Endothelial cell of umbilical vein (primary cell): ENCODE results near the gene GRM4. TPM values are rescaled to one million over a fixed set of nuclear protein-coding genes. Genes with fewer than 3 reads are reported as not detected.

Source experiments
- BruUV-seq: library from RNA; stranded (reverse); fragments of 400-500 nt; replicated peaks from 2 replicates; lab custom pipeline; 2021; lab: Mats Ljungman, UMichigan
- CTCF ChIA-PET: fragments of 300-600, 350-600 bp; sonication (Branson Sonifier 250); formaldehyde crosslinking; loops from one replicate; lab custom pipeline; 2021; ENCODE audit warnings: antibody characterized with exemption, inconsistent platforms; lab: Charles Lee
- POLR2A ChIA-PET: fragments of 300-600, 350-600 bp; sonication (Branson Sonifier 250); formaldehyde crosslinking; loops from one replicate; lab custom pipeline; 2021; ENCODE audit warnings: antibody characterized with exemption, inconsistent platforms; lab: Charles Lee
- DNase-seq: peaks from one replicate; pipeline ENCODE4 v3.0.0-alpha.2; 2011; ENCODE audit warnings: low read depth, low spot score
- FAIRE-seq: peaks from 2 replicates; lab custom pipeline; 2011; peaks lifted over from hg19 to GRCh38; lab: Jason Lieb, UNC
- H2AFZ ChIP-seq: 2 replicates; pipeline ENCODE4 v1.6.0; 2012; ENCODE audit warnings: low read depth, low read length, control low read depth, inconsistent platforms
- H3K27ac ChIP-seq: 2 replicates; pipeline ENCODE4 v1.5.1; 2011; ENCODE audit warnings: low read depth, mild to moderate bottlenecking, control low read depth, low read length, moderate library complexity; ENCODE audit not compliant: insufficient read depth
- H3K27me3 ChIP-seq, 2 experiments: 2 replicates each; pipeline versions ENCODE4 v1.6.0 to v1.6.1; 2011; ENCODE audit warnings: low read length in 2 of 2, mixed read lengths in 1 of 2; ENCODE audit not compliant: control insufficient read depth in 2 of 2, insufficient read depth in 2 of 2
- H3K36me3 ChIP-seq, 2 experiments: 2 replicates in 1 of 2; 3 replicates in 1 of 2; pipeline ENCODE4 v1.5.1; 2011; ENCODE audit warnings: low read length in 2 of 2, mild to moderate bottlenecking in 1 of 2, moderate library complexity in 1 of 2; ENCODE audit not compliant: control insufficient read depth in 2 of 2, insufficient read depth in 2 of 2; ENCODE audit errors: extremely low read depth in 1 of 2
- H3K4me1 ChIP-seq: 3 replicates; pipeline ENCODE4 v1.5.1; 2011; ENCODE audit warnings: mild to moderate bottlenecking, low read length; ENCODE audit not compliant: control insufficient read depth, insufficient read depth; ENCODE audit errors: extremely low read depth
- H3K4me2 ChIP-seq: 2 replicates; pipeline ENCODE4 v1.6.1; 2011; ENCODE audit warnings: low read length, control low read depth, mixed read lengths; ENCODE audit not compliant: insufficient read depth
- H3K4me3 ChIP-seq, 3 experiments: fragments of 200-600 bp in 1 of 3; sonication (generic), shearing (Covaris generic) in 1 of 3; replicated peaks in 1 of 3; 2 replicates each; pipeline ENCODE4 v1.5.1; 2011 to 2016; ENCODE audit warnings: control low read depth in 3 of 3, low read length in 3 of 3, mild to moderate bottlenecking in 2 of 3, inconsistent platforms in 1 of 3, low read depth in 1 of 3, moderate library complexity in 1 of 3; ENCODE audit not compliant: insufficient read depth in 1 of 3
- H3K79me2 ChIP-seq: 2 replicates; pipeline ENCODE4 v1.6.0; 2012; ENCODE audit warnings: low read length, inconsistent platforms; ENCODE audit not compliant: control insufficient read depth, insufficient read depth
- H3K9ac ChIP-seq: replicated peaks from 2 replicates; pipeline ENCODE3; 2011; ENCODE audit warnings: low read length, control low read depth; ENCODE audit not compliant: insufficient read depth; ENCODE audit errors: extremely low read depth
- H3K9me1 ChIP-seq: replicated peaks from 3 replicates; pipeline ENCODE4 v1.6.0; 2011; ENCODE audit warnings: mild to moderate bottlenecking, low read length; ENCODE audit not compliant: control insufficient read depth, insufficient read depth; ENCODE audit errors: extremely low read depth
- H3K9me3 ChIP-seq: replicated peaks from 2 replicates; pipeline ENCODE4 v1.5.1; 2012; ENCODE audit warnings: low read length, inconsistent platforms; ENCODE audit not compliant: control insufficient read depth, insufficient read depth
- H4K20me1 ChIP-seq: replicated peaks from 2 replicates; pipeline ENCODE3; 2011; ENCODE audit warnings: mild to moderate bottlenecking, low read length; ENCODE audit not compliant: control insufficient read depth, insufficient read depth; ENCODE audit errors: extremely low read depth
- CTCF ChIP-seq, 2 donors: IDR thresholded peaks; 1 replicate in 1 of 2; 2 replicates in 1 of 2; pipeline ENCODE4 v1.5.1; 2011; ENCODE audit warnings: low read length in 2 of 2, mild to moderate bottlenecking in 2 of 2, moderate library complexity in 2 of 2, control low read depth in 1 of 2, inconsistent platforms in 1 of 2, low read depth in 1 of 2; ENCODE audit not compliant: insufficient read depth in 1 of 2; ENCODE audit errors: extremely low read depth in 1 of 2
- EZH2 ChIP-seq: IDR thresholded peaks from 2 replicates; pipeline ENCODE4 v1.6.1; 2012; ENCODE audit warnings: borderline replicate concordance, low read depth, mild to moderate bottlenecking, moderate library complexity, low read length, inconsistent platforms; ENCODE audit not compliant: severe bottlenecking
- FOS ChIP-seq: IDR thresholded peaks from 2 replicates; pipeline ENCODE4 v1.6.1; 2011; ENCODE audit warnings: mild to moderate bottlenecking, low read length, moderate library complexity, borderline replicate concordance; ENCODE audit not compliant: insufficient read depth
- GATA2 ChIP-seq: IDR thresholded peaks from 2 replicates; pipeline ENCODE4 v1.7.0; 2011; ENCODE audit warnings: low read depth, mild to moderate bottlenecking, moderate library complexity, mixed read lengths, low read length; ENCODE audit not compliant: insufficient read length, insufficient read depth
- JUN ChIP-seq: IDR thresholded peaks from 2 replicates; pipeline ENCODE4 v1.6.1; 2011; ENCODE audit warnings: borderline replicate concordance, low read depth; ENCODE audit not compliant: insufficient read length, insufficient read depth
- MAX ChIP-seq: IDR thresholded peaks from 2 replicates; pipeline ENCODE4 v1.6.1; 2011; ENCODE audit not compliant: insufficient read depth, insufficient read length
- POLR2AphosphoS5 ChIP-seq: IDR thresholded peaks from 2 replicates; pipeline ENCODE4 v1.6.1; 2012; ENCODE audit warnings: low read depth, mild to moderate bottlenecking, control low read depth, low read length, moderate library complexity; ENCODE audit not compliant: insufficient read depth
- dilution Hi-C: fragments of 300-500 bp; cut with MboI; formaldehyde crosslinking; loops from one replicate; pipeline ENCODE4 v1.15.0; 2019; ENCODE audit warnings: low sequenced_read_pairs; ENCODE audit not compliant: extremely low pct_ligation_motif_present
- intact Hi-C: fragments of 100-400 bp; cut with micrococcal nuclease; formaldehyde crosslinking; loops from one replicate; pipeline ENCODE4 v1.10.0; 2022
- polyA plus RNA-seq, 4 experiments: library from polyadenylated mRNA; depleted of rRNA in 3 of 4; stranded (reverse) in 3 of 4; unstranded in 1 of 4; fragments of >200 nt; gene quantifications; 2 replicates each; pipeline versions ENCODE4 v1.2.1 to v1.2.3, GENCODE V29; 2011 to 2012; ENCODE audit warnings: missing spikeins in 1 of 4
- total RNA-seq: library from RNA; stranded (reverse); gene quantifications from 2 replicates; pipeline ENCODE4 v1.2.3, GENCODE V29; 2021

The GRM4 gene
- total and polyA plus RNA-seq, 2 donors (not counting 3 experiments of a cell fraction or from before 2014, with no cell fraction given) = 0.03 TPM; not detected in 1

- H3K27ac ChIP-seq = no peak overlapping the region
- no peaks in the 10 kb centered on the region for H3K36me3 ChIP-seq
- no peaks in the 10 kb centered on the region for H3K4me1 ChIP-seq
- TF ChIP-seq JUN = no peak
- TF ChIP-seq POLR2AphosphoS5 = no peak
- TF ChIP-seq CTCF (IDR thresholded peaks at IDR 0.05; ENCODE audit: extremely low read depth in 1 of 2, insufficient read depth in 1 of 2, low read depth in 1 of 2, low read length in 2 of 2) = no peak
- TF ChIP-seq EZH2 = no peak
- TF ChIP-seq GATA2 = no peak
- no peak for TF ChIP-seq MAX
- no peak for TF ChIP-seq FOS
- dilution Hi-C loops (no loop called here), intact Hi-C loops (loop anchor here (5.0 kb wide), 1 partner anchor 110 kb away; the partner anchor contains the start of gene GRM4)
- H4K20me1 ChIP-seq = no peaks in the 10 kb centered on the region
- no peak overlapping the region for H3K4me3 ChIP-seq
- DNase-seq = no peak
- POLR2A ChIA-PET = no interaction called here
- CTCF ChIA-PET = interaction anchor here (2.3 to 2.8 kb wide), 2 partner anchors 9 to 18 kb away, joined by 11 to 14 read pairs; no protein-coding TSS in a partner anchor
- no peak overlapping the region for H3K9ac ChIP-seq
- H3K9me1 ChIP-seq = no peaks in the 10 kb centered on the region
- FAIRE-seq = no peak
- no peaks in the 10 kb centered on the region for H3K27me3 ChIP-seq
- no peak overlapping the region for H3K4me2 ChIP-seq
- no TSS peak for BruUV-seq
- no peaks in the 10 kb centered on the region for H3K79me2 ChIP-seq
- H3K9me3 ChIP-seq = no peaks in the 10 kb centered on the region
- H2AFZ ChIP-seq = no peak overlapping the region
These were observed 108.7 kb downstream of the GRM4 start for GRCh38 chr6:34037151-34037550.
